CD4-positive, alpha-beta memory T cell (primary cell): ENCODE data around the gene RCOR3. TPM values are rescaled to one million over a fixed set of nuclear protein-coding genes. Genes with fewer than 3 reads are reported as not detected.
"Not testable (repeated sequence)": the region's sequence is repeated elsewhere in the genome, so short reads cannot be mapped to it uniquely, and the experiment has no call there.

Source experiments
- CTCF ChIA-PET: fragments of 350-600 bp; sonication (Branson Sonifier 250); formaldehyde crosslinking; loops from one replicate; lab custom pipeline; 2021; ENCODE audit warnings: inconsistent platforms; ENCODE audit not compliant: partially characterized antibody; lab: Charles Lee
- POLR2A ChIA-PET: fragments of 350-600 bp; sonication (Branson Sonifier 250); formaldehyde crosslinking; loops from one replicate; lab custom pipeline; 2021; ENCODE audit not compliant: partially characterized antibody; lab: Charles Lee
- DNase-seq, 5 donors: peaks; one replicate each; pipeline versions ENCODE4 v3.0.0 to v3.0.0-alpha.2; 2020 to 2022; ENCODE audit warnings: mixed read lengths in 1 of 5
- H3K27ac ChIP-seq: one replicate; pipeline ENCODE4 v1.7.0; 2013; ENCODE audit warnings: low read depth, low read length
- H3K27me3 ChIP-seq: 2 replicates; pipeline ENCODE4 v1.7.0; 2013; ENCODE audit warnings: mild to moderate bottlenecking, low read length, moderate library complexity; ENCODE audit not compliant: insufficient read depth
- H3K36me3 ChIP-seq: 2 replicates; pipeline ENCODE4 v1.7.0; 2013; ENCODE audit warnings: mild to moderate bottlenecking, low read length, moderate library complexity; ENCODE audit not compliant: insufficient read depth
- H3K4me1 ChIP-seq: 2 replicates; pipeline ENCODE4 v1.7.0; 2013; ENCODE audit warnings: mild to moderate bottlenecking, low read length, moderate library complexity; ENCODE audit not compliant: insufficient read depth
- H3K4me3 ChIP-seq, 2 donors: one replicate each; pipeline ENCODE4 v1.7.0; 2013; ENCODE audit warnings: low read length in 2 of 2, mild to moderate bottlenecking in 1 of 2
- H3K9me3 ChIP-seq, 2 donors: one replicate each; pipeline ENCODE4 v1.7.0; 2013; ENCODE audit warnings: low read length in 2 of 2, control low read depth in 1 of 2; ENCODE audit not compliant: control insufficient read depth in 1 of 2
- H3K27ac Mint-ChIP-seq, 7 donors: one replicate each; pipeline ENCODE4 v1.8.0; 2020 to 2021; ENCODE audit warnings: mixed read lengths in 7 of 7, mild to moderate bottlenecking in 6 of 7, inconsistent platforms in 3 of 7, moderate library complexity in 3 of 7
- H3K27me3 Mint-ChIP-seq, 2 donors: one replicate each; pipeline ENCODE4 v1.8.0; 2020 to 2021; ENCODE audit warnings: mixed read lengths in 2 of 2
- H3K36me3 Mint-ChIP-seq, 2 donors: one replicate each; pipeline ENCODE4 v1.8.0; 2020 to 2021; ENCODE audit warnings: mixed read lengths in 2 of 2, inconsistent platforms in 1 of 2, mild to moderate bottlenecking in 1 of 2
- H3K4me1 Mint-ChIP-seq, 4 donors: one replicate each; pipeline ENCODE4 v1.8.0; 2020 to 2021; ENCODE audit warnings: mixed read lengths in 4 of 4, mild to moderate bottlenecking in 1 of 4
- H3K4me3 Mint-ChIP-seq, 8 donors: one replicate each; pipeline ENCODE4 v1.8.0; 2020 to 2021; ENCODE audit warnings: mixed read lengths in 8 of 8, mild to moderate bottlenecking in 7 of 8, moderate library complexity in 6 of 8, inconsistent platforms in 3 of 8
- H3K9me3 Mint-ChIP-seq, 8 donors: one replicate each; pipeline ENCODE4 v1.8.0; 2020 to 2021; ENCODE audit warnings: mixed read lengths in 8 of 8, mild to moderate bottlenecking in 5 of 8, inconsistent platforms in 3 of 8, moderate library complexity in 1 of 8
- intact Hi-C: fragments of 100-400 bp; cut with micrococcal nuclease; formaldehyde crosslinking; loops from one replicate; pipeline ENCODE4 v1.15.1; 2023
- polyA plus RNA-seq, 2 donors: library from polyadenylated mRNA; unstranded; fragments of 300-500 nt; fragmentation: Illumina TruSeq; gene quantifications; one replicate each; pipeline ENCODE4 v1.2.3, GENCODE V29; 2021
- total RNA-seq, 2 experiments: library from RNA; stranded (reverse); gene quantifications; one replicate each; pipeline ENCODE4 v1.2.3, GENCODE V29; 2021

Gene RCOR3
- total RNA-seq (10 to 100 TPM; 69.5 to 74.7 TPM), polyA plus RNA-seq (10 to 100 TPM; 14.4 to 23.9 TPM)

DNA sequence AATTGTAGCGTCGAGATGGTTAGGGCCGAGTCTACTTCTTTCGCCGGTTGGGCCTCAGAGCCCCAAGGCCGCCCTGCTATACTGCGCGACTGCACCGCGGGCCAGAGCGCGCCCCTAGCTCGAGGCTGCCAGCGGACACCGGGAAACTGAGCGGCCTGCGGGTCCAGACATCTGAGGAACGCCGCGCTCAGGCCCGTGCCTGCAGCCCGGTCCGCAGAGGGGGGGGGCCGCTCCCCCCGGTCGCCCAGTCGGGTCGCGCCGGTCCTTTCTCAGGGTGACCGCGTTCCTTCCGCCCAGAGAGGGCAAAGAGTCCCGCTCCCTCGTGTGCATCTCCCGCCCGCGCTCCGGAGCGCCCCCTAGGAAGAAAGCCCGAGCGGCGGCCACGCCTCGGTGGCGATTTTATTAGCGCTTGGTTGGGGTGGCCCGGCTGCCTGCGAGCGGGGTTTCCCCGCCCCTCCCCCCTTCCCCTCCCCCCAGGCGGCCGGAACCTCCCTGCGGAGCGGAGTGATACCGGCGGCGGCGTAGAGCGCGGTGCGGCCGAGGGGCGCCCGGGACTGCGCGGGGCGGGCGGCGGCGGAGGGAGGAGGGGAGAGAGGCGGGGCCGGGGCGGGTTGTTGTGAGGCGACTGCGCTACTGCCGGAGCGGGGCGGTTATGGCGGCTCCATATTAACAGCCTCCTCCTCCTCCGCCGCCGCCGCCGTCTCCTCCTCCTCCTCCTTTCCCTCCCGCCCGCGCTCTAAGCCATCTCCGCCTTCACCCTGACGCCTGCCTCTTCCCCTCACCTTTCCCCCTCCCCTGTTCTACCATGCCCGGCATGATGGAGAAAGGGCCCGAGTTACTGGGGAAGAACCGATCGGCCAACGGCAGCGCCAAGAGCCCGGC is at the start of gene RCOR3:
RCOR3 (plus strand) TSS at position 611 of the 882 bp plus-strand sequence; CDS start at position 806, 195 bp downstream.
- Histone ChIP-seq H3K4me1 (peaks cover 21% of the 10 kb centered on the region), H3K9me3 (no peaks in the 10 kb centered on the region), H3K27ac (peak within 1 kb of the TSS; percentile 77), H3K27me3 (no peaks in the 10 kb centered on the region), H3K36me3 (no peaks in the 10 kb centered on the region), H3K4me3 (peak within 1 kb of the TSS; percentile 70 to 75)
- peak; percentile 87 to 91 (median 89) for DNase-seq
- Mint-ChIP-seq H3K36me3 (peaks cover under 1 to 23% of the 10 kb centered on the region in 2 donors), H3K4me3 (peak within 1 kb of the TSS; percentile 87 to 96 (median 91)), H3K27me3 (no peaks in the 10 kb centered on the region), H3K4me1 (peaks cover 10 to 26% (median 18%) of the 10 kb centered on the region in 4 donors), H3K27ac (peak within 1 kb of the TSS; percentile 89 to 98 (median 92)), H3K9me3 (no peaks in the 10 kb centered on the region)
- ChIA-PET CTCF (interaction anchor here (0.6 to 1.9 kb wide), 8 partner anchors 11 to 775 kb away, joined by 3 to 7 read pairs (median 4); partner anchors contain the start of gene KCNH1), POLR2A (interaction anchor here (0.7 to 1.7 kb wide), 14 partner anchors 10 to 1532 kb away, joined by 3 to 16 read pairs (median 4); partner anchors contain the start of genes NSL1 and TATDN3)
- intact Hi-C loops, result loop anchor here (1.0 to 5.0 kb wide), 9 partner anchors 30 to 1533 kb away; partner anchors contain the start of genes HHAT, KCNH1, NSL1 and SLC30A1

DNA sequence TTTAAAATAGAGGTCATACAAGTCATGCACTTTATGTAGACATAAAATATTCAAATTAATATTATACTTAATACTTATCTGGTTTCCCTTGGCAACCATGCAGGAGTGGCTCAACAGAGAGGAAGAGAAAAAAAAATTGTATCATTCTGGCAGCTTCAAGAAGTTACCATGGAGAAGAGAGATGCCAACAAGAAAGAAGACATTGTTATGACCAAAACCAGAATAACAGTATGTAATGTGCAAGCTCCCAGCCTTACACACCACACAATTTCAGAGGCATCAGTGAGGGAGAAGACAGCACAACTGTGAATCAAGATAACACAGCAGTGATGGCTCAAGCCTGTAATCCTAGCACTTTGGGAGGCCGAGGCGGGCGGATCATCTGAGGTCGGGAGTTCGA is 49.1 kb upstream of the RCOR3 start:
- H3K27me3 ChIP-seq, result no peaks in the 10 kb centered on the region
- no peak for DNase-seq
- no peak overlapping the region for H3K4me3 ChIP-seq
- H3K9me3 ChIP-seq, result no peaks in the 10 kb centered on the region
- Mint-ChIP-seq H3K27me3 (peaks cover 0 to 3% of the 10 kb centered on the region in 2 donors), H3K4me1 (no peaks in the 10 kb centered on the region), H3K4me3 (no peak overlapping the region), H3K36me3 (no peaks in the 10 kb centered on the region), H3K27ac (no peak overlapping the region), H3K9me3 (peaks cover 0 to 9% (median 0%) of the 10 kb centered on the region in 8 donors)
- ChIA-PET CTCF (no interaction called here), POLR2A (no interaction called here)
- intact Hi-C loops, result no loop called here
- H3K27ac ChIP-seq, result no peak overlapping the region
- H3K36me3 ChIP-seq, result no peaks in the 10 kb centered on the region
- H3K4me1 ChIP-seq, result no peaks in the 10 kb centered on the region

GRCh38 chr1:211210965-211211364 is 48.2 kb upstream of the RCOR3 start:
- Mint-ChIP-seq H3K27me3 (peaks cover 0 to 3% of the 10 kb centered on the region in 2 donors), H3K4me3 (no peak overlapping the region), H3K9me3 (peaks cover 0 to 7% (median 0%) of the 10 kb centered on the region in 8 donors), H3K36me3 (no peaks in the 10 kb centered on the region), H3K27ac (no peak overlapping the region), H3K4me1 (no peaks in the 10 kb centered on the region)
- Histone ChIP-seq H3K4me3 (no peak overlapping the region), H3K36me3 (no peaks in the 10 kb centered on the region), H3K27me3 (no peaks in the 10 kb centered on the region), H3K27ac (no peak overlapping the region), H3K4me1 (no peaks in the 10 kb centered on the region), H3K9me3 (no peaks in the 10 kb centered on the region)
- no peak for DNase-seq
- CTCF ChIA-PET, result no interaction called here
- intact Hi-C loops, result no loop called here
- POLR2A ChIA-PET, result no interaction called here

DNA sequence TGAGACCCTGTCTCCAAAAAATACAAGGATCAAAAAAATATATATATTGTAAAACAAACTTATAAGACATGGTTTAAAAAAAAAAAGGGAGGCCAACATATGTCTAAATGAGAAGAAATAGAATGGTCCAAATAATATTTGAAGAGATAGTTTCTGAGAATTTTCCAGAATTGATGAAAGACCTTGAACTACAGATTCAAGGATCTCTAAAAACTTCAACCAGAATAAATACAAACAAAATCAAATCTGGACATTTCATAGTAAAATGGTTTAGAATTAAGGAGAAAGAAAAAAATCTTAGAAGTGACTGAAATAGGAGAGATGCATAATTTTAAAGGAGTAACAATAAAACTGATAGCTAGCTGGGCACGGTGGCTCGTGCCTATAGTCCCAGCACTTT is 45.5 kb upstream of the RCOR3 start:
- Mint-ChIP-seq H3K9me3 (no peaks in the 10 kb centered on the region), H3K4me1 (no peaks in the 10 kb centered on the region), H3K36me3 (no peaks in the 10 kb centered on the region), H3K27me3 (peaks cover 0 to 3% of the 10 kb centered on the region in 2 donors), H3K4me3 (no peak overlapping the region), H3K27ac (no peak overlapping the region)
- CTCF ChIA-PET, result no interaction called here
- POLR2A ChIA-PET, result no interaction called here
- Histone ChIP-seq H3K36me3 (no peaks in the 10 kb centered on the region), H3K9me3 (no peaks in the 10 kb centered on the region), H3K4me1 (no peaks in the 10 kb centered on the region), H3K4me3 (no peak overlapping the region), H3K27ac (no peak overlapping the region), H3K27me3 (no peaks in the 10 kb centered on the region)
- intact Hi-C loops, result no loop called here
- DNase-seq, result no peak

DNA sequence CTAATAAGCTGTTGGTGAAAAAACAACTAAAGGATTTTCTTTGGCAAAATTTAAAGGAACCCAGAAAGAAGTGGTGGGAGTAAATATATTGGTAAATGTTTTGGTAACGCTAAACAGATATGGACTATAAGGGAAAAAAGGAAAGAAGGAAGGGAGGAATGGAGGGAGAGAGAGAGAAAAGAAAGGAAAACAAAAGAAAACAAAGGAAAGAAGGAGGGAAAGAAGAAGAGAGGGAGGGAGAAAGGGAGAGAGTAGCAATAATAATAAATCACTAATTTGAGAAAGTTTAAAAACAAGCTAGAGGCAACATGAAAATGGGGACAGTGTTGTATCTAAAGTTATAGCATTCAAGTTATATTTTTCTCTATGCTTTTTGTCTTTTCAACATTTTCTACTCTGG is 43.6 kb upstream of the RCOR3 start:
- no peak for DNase-seq
- Mint-ChIP-seq H3K9me3 (no peaks in the 10 kb centered on the region), H3K4me1 (peaks cover 0 to 1% (median 0%) of the 10 kb centered on the region in 4 donors), H3K4me3 (no peak overlapping the region), H3K27me3 (peaks cover 0 to 9% of the 10 kb centered on the region in 2 donors), H3K36me3 (no peaks in the 10 kb centered on the region), H3K27ac (no peak overlapping the region)
- intact Hi-C loops, result no loop called here
- Histone ChIP-seq H3K9me3 (no peaks in the 10 kb centered on the region), H3K4me1 (no peaks in the 10 kb centered on the region), H3K4me3 (no peak overlapping the region), H3K27ac (no peak overlapping the region), H3K27me3 (no peaks in the 10 kb centered on the region), H3K36me3 (no peaks in the 10 kb centered on the region)
- CTCF ChIA-PET, result no interaction called here
- POLR2A ChIA-PET, result no interaction called here

GRCh38 chr1:211217392-211217791 is 41.8 kb upstream of the RCOR3 start:
- Mint-ChIP-seq H3K4me3 (no peak overlapping the region), H3K27ac (no peak overlapping the region), H3K36me3 (no peaks in the 10 kb centered on the region), H3K9me3 (no peaks in the 10 kb centered on the region), H3K27me3 (peaks cover 3 to 8% of the 10 kb centered on the region in 2 donors), H3K4me1 (peaks cover 0 to 1% (median 0%) of the 10 kb centered on the region in 4 donors)
- Histone ChIP-seq H3K27ac (no peak overlapping the region), H3K27me3 (no peaks in the 10 kb centered on the region), H3K4me1 (no peaks in the 10 kb centered on the region), H3K36me3 (no peaks in the 10 kb centered on the region), H3K4me3 (no peak overlapping the region), H3K9me3 (no peaks in the 10 kb centered on the region)
- ChIA-PET POLR2A (no interaction called here), CTCF (no interaction called here)
- intact Hi-C loops, result no loop called here
- DNase-seq, result no peak

DNA sequence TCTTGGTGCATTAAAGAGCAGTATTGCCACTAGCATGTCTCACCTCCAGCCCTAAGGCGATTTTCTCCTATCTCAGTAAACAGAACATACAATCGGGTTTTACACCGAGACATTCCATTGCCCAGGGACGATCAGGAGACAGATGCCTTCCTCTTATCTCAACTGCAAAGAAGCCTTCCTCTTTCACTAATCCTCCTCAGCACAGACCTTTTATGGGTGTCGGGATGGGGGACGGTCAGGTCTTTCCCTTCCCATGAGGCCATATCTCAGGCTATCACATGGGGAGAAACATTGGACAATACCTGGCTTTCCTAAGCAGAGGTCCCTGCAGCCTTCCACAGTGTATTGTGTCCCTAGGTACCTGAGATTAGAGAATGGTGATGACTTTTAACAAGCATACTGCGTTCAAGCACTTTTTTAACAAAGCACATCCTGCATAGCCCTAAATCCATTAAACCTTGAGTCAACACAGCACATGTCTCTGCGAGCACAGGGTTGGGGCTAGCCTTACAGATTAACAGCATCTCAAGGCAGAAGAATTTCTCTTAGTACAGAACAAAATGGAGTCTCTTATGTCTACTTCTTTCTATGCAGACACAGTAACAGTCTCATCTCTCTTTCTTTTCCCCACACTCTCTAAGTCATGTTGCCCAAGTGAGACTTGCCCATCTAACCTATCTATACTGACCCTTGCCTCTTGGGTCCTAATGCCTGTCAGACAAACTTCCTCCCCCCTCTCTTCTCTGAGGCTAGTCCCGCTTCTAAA is 36.5 kb upstream of the RCOR3 start:
- H3K4me1 Mint-ChIP-seq, H3K4me3 ChIP-seq, H3K27me3 Mint-ChIP-seq, H3K27ac Mint-ChIP-seq, DNase-seq, H3K36me3 ChIP-seq, H3K9me3 ChIP-seq, H3K36me3 Mint-ChIP-seq, POLR2A ChIA-PET, H3K27me3 ChIP-seq, CTCF ChIA-PET, H3K27ac ChIP-seq, H3K4me3 Mint-ChIP-seq, H3K9me3 Mint-ChIP-seq, H3K4me1 ChIP-seq, intact Hi-C loops: not testable (repeated sequence)
